ENCODE data around the gene KIFC3. TPM values are rescaled to one million over a fixed set of nuclear protein-coding genes. Genes with fewer than 3 reads are reported as not detected.
A peak's percentile ranks its signal among the peaks of the same experiment; 100 is the strongest.
"Not testable (repeated sequence)": the region's sequence is repeated elsewhere in the genome, so short reads cannot be mapped to it uniquely, and the experiment has no call there.

KIFC3 gene
- total RNA-seq, 1 donor from 2014 or later, result 61.6 TPM

DNA sequence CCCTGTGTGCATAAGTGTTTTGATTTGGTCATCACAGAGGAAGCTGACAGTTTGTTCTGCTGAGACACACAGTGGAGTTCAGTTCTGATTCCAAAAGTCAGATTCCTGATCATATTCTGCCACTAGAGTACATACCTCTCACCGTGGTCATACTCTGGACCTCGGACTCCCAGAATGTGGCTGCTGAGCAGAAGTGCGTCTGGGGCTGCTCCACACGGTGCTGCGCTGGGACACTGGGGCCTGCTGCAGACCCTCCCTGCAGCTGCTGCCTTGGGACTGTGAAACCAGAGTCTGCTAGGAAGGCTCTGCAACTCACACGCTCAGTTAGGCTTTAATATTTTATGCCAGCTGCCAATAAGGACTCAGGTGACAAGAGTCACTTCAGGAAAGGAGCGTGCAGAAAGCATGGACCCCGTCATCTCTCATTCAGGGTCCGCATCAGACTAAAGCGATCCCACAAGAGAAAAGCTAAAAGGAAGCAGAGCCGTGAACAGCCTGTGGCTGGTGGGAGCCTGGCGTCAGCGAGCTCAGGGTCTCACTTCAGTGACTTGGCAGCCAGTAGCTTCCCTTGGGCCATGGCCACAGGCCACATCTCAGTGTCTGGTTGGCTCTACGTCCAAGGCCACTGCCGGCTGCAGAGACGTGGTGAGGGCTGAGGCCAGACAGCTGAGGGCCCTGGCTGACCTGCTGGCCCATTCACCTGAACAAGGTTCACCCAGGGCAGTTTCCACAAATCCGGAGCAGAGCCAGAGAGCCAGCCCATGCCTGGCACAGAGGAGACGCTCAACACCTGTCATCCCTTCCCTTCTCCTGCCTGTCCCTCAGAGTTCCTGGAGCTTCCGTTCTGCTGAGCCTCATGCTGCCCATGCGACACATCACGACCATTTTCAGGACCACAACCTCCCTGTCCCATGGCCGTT, 24.7 kb upstream of the KIFC3 start:
- ATAC-seq (ENCODE audit: poor library complexity) (peak; percentile 71), DNase-seq (peak; percentile 67)
- intact Hi-C loops (cut with DNase I), result no loop called here

DNA sequence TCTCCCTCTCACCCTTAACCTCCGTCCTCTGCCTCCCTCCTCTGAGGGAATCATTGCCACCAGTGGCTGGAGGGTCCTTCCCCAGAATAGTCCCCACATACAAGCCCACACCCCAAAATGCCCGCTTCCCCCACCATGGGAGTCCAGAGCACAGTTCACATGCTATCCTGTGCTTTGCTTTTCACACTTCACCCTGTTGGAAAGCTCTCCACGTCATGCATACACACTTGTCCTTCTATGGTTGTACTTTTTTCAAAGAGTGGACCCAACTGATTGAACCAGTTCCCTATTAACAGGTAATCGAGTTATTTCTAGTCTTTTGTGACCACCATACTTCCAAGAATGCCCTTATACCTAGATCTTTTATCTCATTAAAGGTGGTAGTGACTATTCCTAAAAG, 23.8 kb upstream of the KIFC3 start:
- intact Hi-C loops (cut with DNase I), result no loop called here
- DNase-seq (no peak), ATAC-seq (ENCODE audit: poor library complexity) (no peak)

DNA sequence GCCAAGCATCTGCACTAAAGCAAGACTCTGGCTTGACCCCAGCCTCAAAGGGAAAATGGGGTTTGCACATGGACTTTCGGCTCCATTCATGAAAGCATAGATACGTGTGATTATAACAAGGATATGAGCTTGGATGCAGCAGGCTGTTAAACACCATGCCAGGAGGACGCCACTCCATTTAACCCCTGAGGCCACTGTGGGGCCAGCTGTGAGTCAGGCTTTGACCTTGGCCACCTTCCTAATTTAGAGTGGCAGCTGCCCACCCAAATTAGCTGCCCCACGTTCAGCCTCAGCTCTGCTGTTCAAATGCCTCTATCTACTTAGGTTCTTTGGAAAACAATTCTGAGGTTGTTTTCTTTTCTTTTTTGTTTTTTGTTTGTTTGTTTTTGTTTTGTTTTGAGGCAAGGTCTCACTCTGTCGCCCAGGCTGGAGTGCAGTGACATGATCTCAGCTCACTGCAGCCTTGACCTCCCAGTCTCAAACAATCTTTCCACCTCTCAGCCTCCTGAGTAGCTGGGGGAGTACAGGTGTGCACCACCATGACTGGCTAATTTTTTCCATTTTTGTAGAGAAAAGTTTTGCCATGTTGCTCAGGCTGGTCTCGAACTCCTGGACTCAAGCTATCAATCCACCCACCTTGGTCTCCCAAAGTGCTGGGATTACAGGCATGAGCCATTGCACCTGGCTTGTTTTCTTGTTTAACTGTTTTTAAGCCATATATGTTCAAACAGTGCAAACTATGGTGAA, 23.2 kb upstream of the KIFC3 start:
- intact Hi-C loops (cut with DNase I), result no loop called here
- no peak for ATAC-seq (ENCODE audit: poor library complexity)
- DNase-seq, result no peak

DNA sequence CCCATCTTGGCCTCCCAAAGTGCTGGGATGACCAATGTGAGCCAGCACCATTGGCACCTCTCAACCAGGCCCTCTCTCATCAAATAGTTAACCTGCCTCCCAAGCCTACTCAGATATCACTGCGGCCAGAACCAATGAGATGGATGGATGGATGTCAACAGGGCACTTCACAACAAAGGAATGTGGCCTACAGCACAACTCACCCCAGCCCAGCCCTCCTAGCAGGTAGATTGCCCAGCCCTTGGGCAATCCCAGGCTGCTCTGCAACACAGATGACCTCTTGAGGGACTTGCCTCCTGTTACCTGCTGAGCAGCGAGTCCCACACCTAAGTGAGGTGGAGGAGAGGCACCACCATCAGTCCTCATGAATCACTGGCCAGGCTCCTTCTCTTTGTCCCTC, 22.6 kb upstream of the KIFC3 start:
- intact Hi-C loops (cut with DNase I), result no loop called here
- DNase-seq, result no peak
- no peak for ATAC-seq (ENCODE audit: poor library complexity)

DNA sequence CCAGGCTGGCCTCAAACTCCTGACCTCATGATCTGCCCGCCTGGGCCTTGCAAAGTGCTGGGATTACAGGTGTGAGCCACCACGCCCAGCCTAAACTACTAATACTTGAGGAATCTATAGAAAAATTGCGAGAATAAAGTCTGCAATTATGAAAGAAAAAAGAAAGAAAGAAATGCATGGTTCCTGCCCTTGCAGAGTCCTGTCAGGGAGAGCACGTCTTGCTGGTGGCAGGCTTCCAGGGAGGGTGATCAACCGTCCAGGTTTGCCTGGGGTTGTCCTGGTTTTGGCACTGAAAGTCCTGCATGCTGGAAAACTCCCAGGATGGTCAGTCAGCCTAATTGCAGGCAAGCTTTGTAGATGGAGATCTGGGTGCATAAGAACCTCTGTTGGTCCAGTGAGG, 21.5 kb upstream of the KIFC3 start:
- DNase-seq (no peak), ATAC-seq (ENCODE audit: poor library complexity) (no peak)
- intact Hi-C loops (cut with DNase I), result no loop called here

DNA sequence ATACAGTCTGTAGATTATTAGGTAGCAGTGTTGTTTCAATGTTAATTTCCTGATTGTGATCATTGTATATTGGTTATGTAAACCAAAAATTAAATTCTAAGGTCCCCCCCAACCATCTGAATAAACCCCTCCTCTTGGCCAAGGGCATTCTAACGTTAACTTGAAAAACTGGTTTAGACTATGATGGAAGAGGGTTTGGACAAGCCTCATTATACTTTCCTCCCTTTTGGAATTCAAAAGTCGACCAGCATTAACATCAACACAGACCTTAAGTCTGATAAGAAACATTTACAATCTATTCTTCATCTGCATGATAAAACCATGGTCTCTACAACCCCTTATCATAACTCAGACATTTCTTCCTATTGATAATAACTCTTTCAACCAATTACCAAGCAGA, 20.6 kb upstream of the KIFC3 start:
- intact Hi-C loops (cut with DNase I), result no loop called here
- DNase-seq (no peak), ATAC-seq (ENCODE audit: poor library complexity) (no peak)

DNA sequence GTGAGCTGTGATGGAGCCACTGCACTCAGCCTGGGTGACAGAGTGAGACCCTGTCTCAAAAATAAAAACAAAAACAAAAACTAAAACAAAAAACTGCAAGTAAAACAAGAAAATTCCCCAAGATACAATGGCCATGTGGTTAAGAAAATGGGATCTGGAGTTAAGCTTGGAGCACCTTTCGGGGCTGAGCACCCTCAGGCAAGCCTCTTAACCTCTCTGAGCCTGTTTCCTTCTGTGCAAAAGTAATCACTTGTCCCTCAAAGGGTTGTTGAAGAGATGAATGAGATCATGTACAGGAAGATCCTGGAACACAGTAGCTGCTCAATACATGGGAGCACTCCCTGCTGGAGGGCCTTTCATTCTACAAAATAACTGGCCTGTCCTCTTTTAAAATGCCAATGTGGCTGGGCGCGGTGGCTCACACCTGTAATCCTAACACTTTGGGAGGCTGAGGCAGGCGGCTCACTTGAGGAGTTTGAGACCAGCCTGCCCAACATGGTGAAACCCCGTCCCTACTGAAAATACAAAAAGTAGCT, 19.8 kb upstream of the KIFC3 start:
- intact Hi-C loops (cut with DNase I), result no loop called here
- DNase-seq (no peak), ATAC-seq (ENCODE audit: poor library complexity) (no peak)

DNA sequence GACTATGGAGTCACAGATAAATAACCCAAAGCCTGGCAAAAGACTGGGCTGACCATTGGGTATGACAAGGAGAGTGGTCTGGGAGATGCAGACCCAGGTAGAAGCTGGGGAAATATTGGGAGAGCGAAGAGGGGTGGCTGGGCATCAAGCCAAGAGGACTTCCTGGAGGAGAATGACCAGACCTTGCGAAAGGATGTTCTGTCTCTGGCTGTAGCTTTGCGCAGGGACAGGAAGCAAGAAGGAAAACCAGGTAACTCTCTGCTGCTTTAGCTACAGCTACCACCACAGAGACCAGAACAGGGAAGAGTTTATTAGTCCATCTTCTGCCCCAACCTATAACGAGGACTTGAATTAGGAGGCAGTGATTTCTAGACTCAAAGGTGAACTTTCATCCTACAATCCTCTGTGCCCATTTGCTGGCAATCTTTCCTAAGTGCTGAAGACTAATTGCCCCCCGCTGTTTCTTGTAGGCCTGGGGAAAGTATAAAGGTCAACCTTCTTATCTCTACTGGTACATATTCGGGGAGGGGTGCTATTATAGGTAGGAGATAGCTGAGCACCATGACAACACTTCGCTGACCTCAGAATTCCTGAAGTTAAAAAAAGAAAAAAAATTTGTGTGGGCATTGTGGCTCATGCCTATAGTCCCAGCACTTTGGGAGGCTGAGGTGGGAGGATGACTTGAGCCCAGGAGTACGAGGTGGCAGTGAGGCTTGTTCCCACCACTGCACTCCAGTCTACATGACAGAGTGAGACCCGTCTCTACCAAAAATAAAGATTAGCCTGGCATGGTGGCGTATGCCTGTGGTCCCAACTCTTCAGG, 19.1 kb upstream of the KIFC3 start:
- no peak for DNase-seq
- no peak for ATAC-seq (ENCODE audit: poor library complexity)
- intact Hi-C loops (cut with DNase I), result no loop called here

DNA sequence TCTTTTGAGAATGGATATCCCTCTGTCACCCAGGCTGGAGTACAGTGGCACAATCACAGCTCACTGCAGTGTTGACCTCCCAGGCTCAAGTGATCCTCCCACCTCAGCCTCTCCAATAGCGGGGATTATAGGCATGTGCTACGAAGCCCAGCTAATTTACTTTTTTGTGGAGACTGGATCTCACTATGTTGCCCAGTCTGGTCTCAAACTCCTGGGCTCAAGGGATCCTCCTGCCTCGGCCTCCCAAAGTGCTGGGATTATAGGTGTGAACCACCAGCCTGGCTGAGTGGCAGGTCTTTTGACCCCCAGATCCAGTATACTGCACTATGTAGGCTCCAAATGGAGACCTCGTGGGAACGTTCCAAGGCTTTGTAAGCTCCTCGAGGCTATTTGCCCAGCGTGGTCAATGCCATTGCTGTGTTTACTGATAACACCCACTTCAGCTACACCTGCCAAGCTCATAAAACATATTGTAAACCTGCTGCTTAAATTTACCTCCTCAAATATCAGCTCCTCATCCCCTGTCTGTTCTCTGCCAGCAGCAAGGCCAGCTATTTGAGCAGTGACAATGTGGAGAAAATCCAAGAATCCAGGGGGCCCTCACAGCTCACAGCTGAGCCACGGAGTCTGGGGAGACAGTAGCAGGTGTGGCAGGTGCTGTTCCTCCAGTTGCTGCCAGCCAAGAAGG, 16.2 kb upstream of the KIFC3 start:
- DNase-seq (no peak), ATAC-seq (ENCODE audit: poor library complexity) (no peak)
- intact Hi-C loops (cut with DNase I), result no loop called here

DNA sequence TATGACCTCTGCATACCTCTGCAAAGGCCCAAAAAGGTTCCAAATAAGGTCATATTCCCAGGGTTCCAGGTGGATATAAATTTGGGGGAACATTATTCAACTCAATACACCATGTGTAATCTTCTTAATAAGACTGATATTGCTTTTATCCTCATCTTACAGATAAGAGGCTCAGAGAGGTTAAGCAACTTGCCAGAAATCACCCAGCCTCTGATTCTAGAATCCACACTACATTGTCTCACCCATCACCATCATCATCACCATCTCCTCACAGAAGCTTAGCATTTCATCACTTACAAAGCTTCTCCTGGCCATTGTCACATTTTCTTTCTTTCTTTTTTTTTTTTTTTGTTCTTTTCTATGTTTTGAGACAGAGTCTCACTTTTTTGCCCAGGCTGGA, 15.4 kb upstream of the KIFC3 start:
- no peak for DNase-seq
- intact Hi-C loops (cut with DNase I), result no loop called here
- ATAC-seq (ENCODE audit: poor library complexity), result no peak

DNA sequence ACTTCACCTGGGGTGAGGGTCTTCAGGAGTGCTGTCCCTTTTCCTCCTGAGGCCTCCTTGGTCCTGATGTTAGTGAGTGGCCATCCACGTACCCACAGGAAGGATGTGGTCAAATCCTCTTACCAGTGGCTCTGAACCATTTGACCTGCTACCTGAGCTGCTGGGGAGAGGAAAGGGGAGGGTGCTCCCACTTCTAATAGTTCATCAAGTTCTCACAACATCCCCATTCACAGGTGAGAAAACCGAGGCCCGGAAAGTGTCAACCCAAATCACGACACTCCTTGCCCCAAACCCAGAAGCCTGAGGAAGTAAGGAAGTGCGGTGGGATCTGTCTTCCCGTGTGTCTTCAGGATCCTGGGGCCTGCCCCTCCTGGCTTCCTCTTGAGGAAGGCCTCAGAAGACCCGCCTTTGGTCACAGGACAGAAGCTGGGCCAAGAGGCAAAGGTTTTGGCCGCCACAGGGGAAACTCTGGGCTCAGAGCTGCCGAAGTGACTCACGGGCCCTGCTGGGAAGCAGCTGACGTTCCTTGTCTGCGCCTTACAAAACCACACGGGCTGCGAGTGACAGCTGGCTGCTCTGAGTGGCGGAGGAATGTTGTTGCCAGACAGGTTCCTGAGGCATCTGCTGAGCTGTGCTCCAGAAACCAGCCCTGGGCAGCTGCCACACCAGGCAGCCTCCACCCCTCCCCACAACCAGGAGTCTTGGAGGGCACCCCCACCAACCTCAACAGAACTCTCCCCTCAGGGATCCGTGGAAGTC, 13.9 kb upstream of the KIFC3 start:
- DNase-seq (peak; percentile 91), ATAC-seq (ENCODE audit: poor library complexity) (peak; percentile 98)
- intact Hi-C loops (cut with DNase I), result no loop called here

DNA sequence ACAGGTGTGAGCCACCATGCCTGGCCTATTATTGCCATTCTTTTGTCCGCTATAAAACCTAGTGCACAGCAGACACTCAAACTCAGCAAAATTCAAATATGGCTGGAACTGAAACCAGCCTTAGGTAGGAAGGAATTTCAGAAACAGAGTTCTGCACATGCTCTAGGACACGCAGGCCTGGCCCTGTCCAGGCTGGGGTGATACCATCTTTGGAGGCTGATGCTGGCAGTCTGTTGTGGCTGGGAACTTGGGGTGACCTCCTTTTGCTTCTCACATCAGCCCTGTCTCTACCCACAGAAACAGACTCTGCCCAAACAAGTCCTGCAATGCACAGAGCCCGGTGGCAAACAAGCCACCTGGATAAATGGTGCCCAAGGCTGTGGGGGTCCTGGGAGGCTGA, 12.6 kb upstream of the KIFC3 start:
- DNase-seq (no peak), ATAC-seq (ENCODE audit: poor library complexity) (no peak)
- intact Hi-C loops (cut with DNase I), result no loop called here

DNA sequence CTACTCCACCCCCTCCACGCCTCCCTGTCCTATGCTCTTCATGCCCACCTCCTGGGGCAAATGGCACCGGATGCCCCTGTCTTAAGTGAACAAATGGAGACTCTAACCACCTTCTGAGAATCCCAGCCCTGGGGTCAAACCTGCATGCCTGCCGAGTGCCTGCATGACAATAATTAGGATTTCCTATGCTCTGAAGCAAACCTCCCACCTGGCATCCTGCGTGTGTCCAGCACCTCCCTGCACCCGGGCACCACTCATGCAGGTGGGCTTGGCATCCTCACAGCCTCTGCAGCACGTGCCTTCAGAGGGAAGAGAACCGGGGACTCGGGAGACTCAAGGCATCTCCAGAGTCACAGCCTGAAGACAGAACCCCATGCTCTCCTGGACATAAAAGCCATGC, 11.2 kb upstream of the KIFC3 start:
- ATAC-seq (ENCODE audit: poor library complexity), result no peak
- intact Hi-C loops (cut with DNase I), result no loop called here
- DNase-seq, result no peak

DNA sequence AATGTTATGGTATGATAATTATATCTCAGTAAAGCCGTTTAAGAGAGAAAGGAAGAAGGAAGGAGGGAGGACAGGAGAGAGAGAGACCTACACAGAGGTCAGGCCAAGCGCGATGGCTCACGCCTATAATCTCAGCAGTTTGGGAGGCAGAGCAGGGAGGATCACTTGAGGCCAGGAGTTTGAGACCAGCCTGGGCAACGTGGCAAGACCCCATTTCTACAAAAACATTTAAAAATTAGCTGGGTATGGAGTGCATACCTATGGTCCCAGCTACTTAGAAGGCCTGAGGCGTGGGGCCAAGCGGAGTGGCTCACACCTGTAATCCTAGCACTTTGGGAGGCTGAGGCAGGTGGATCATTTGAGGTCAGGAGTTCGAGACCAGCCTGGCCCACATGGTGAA, 9.0 kb upstream of the KIFC3 start:
- ATAC-seq (ENCODE audit: poor library complexity); DNase-seq; intact Hi-C loops (cut with DNase I): not testable (repeated sequence)

DNA sequence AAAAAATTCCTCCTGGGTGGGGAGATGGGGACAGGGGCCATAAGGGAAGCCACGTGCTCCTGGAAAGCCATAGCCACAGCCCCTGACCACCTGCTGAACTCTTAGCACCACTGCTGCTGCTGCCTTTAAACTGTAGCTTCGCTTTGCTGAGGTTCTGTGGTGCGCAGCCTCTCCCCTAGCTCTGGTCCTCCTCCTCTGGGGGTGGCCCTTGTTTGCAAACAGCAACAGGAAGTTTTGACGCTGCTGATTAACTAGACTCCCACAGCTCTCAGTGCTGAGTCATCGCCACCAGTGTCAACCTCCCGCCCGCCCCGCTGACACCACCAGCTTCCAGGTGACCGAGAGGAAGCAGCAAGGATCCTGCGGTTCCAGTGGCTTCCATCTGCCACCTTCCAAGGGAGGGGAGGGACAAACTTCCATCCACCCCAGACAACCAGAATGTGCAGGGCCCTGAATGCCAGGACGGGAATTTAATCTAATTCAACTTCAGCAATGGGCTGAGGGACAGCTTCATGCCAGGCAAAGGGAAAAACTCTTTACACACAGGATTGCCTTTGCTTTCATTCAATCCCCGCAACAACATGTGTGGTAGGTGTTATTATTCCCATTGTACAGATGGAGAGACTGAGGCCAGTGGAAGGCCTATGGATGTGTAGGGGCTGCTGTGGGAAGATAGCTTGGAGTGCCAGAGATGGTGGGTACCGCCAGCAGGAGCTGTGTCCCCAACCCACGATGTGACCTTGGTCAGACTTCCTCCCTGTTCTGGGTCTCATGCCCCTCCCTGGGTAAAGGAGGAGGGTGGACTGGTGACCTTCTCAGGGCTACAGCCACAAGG, 8.1 kb upstream of the KIFC3 start:
- intact Hi-C loops (cut with DNase I), result no loop called here
- peak; percentile 69 for ATAC-seq (ENCODE audit: poor library complexity)
- peak; percentile 87 for DNase-seq

DNA sequence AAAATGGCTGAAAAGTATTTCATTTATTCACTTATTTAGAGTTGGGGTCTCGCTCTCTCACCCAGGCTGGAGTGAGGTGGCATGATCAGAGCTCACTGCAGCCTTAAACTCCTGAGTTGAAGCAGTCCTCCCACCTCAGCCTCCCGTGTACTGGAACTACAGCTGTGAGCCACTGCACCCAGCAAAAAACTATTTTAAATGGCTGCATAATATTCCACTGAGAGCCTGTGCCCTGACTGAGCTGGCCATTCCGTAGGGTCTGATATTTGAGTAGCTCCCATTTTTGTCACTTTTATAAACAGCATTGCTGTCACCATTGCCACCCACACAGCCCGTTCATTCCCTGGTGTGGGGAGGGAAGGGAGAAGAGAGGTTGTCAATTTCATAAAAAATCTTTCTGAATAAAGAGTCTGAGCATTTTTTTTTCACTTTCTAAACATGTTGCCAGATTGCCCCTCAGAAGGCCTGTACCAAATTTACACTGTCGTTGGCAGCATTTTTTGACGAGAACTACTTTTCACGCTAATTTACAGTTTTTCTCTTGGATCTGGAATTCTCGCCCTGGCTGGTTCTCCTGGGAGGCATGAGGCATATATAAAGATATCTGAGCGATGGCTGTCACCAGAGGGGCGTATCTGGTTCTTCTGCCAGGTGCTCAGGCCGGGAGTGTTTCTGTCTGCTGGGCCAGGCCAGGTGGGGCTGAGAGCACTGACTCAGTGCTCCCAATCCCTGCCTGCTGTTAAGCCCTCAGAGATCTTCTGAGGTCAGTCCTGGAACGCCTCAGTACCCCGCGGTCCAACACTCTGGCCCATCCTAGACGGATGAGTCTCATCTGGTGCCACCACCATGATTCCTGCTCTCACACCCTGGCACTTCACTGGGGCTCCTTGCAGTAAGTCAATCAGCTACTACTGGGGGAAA, 7.2 kb upstream of the KIFC3 start:
- DNase-seq, result no peak
- intact Hi-C loops (cut with DNase I), result no loop called here
- ATAC-seq (ENCODE audit: poor library complexity), result no peak
